ENCODE measurements around the gene RPL26.

Gene RPL26

DNA sequence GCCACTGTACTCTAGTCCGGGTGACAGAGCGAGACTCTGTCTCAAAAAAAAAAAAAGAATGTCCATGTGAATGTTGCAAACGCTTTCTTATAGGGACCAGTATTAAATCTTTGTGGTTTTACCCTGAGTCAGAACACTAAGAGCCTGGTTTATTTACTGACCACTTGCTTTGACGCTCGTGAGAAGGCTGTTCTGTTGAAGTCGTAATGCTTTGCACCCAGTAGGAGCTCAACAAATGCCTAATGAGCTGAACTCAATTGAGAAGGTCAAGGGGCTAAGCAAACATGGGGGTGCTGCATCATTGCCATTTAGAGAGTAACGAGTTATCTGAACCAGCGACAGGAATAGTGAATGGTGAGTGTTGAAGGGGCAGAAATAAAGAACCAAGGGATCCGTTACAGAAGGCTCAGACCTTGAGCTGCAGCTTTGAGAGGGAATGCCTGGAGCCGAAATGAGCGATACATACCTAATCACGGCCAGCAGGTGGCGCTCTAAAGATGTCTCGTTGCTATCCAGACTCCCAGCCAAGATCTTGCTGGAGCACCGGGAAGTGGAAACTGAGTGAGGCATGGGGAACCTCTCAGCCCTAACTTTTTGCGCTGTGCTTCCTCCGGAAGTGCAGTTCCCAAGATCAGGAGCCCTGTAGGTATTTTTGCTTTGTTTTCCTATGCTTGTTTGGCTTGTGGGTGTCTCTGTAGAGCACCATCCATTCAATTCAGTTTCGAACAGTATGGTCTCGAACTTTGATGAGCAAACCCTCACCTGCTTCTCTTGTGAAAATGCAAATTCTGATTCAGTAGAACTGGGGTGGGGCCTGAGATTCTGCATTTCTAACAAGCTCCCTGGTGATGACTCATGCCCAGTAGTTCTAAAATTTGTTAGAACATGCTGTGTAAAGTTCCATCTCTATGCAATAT, 27.2 kb upstream of the RPL26 start:
- TF ChIP-seq, protein P1, sequence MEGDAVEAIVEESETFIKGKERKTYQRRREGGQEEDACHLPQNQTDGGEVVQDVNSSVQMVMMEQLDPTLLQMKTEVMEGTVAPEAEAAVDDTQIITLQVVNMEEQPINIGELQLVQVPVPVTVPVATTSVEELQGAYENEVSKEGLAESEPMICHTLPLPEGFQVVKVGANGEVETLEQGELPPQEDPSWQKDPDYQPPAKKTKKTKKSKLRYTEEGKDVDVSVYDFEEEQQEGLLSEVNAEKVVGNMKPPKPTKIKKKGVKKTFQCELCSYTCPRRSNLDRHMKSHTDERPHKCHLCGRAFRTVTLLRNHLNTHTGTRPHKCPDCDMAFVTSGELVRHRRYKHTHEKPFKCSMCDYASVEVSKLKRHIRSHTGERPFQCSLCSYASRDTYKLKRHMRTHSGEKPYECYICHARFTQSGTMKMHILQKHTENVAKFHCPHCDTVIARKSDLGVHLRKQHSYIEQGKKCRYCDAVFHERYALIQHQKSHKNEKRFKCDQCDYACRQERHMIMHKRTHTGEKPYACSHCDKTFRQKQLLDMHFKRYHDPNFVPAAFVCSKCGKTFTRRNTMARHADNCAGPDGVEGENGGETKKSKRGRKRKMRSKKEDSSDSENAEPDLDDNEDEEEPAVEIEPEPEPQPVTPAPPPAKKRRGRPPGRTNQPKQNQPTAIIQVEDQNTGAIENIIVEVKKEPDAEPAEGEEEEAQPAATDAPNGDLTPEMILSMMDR (IDR thresholded peaks at IDR 0.05; ENCODE audit: low read depth, low read length) = peak; percentile 86
- no peak overlapping the region for H3K4me3 ChIP-seq (ENCODE audit: low read depth, low read length)

DNA sequence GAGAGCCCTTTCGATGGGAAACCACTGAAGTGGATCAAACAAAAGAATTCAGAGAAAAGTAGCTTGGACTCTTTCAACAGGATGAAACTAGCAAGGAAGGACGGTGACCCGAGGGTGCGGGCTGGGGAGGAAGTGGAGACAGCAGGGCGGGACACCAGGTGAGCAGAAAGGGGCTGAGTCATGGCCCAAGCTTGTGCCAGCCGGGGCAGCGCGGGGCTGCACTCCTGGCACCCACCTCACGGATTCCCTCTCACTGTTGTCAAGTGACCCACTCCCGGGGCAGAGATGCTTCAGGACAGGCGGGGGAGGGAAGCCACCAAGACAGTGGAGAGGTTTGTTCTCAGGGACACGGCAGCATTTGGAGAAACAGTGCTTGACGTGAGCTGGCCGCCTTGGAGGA, 25.4 kb upstream of the RPL26 start:
- TF ChIP-seq, protein P1 (IDR thresholded peaks at IDR 0.05; ENCODE audit: low read depth, low read length) = no peak
- H3K4me3 ChIP-seq (ENCODE audit: low read depth, low read length) = no peak overlapping the region

DNA sequence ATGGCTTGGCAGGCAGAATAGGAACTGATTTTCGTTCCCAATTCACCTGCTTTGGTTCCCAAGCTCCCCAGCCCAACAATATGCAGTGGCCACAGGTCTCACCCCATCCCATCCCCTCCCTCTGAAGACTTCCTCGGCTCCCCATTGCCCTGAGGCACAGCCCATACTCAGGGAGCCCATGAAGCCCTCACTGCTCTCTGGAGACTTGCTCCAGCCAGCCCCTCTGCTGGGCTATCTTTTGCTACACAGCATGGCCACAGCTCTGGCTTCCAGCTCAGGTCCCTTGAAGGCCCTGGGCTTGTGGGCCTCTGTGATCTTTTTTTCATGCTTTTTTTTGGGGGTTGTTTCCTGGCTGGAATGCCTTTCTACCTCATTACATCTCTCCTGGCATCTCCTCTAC, 23.2 kb upstream of the RPL26 start:
- TF ChIP-seq, protein P1 (IDR thresholded peaks at IDR 0.05; ENCODE audit: low read depth, low read length) = no peak
- no peak overlapping the region for H3K4me3 ChIP-seq (ENCODE audit: low read depth, low read length)

DNA sequence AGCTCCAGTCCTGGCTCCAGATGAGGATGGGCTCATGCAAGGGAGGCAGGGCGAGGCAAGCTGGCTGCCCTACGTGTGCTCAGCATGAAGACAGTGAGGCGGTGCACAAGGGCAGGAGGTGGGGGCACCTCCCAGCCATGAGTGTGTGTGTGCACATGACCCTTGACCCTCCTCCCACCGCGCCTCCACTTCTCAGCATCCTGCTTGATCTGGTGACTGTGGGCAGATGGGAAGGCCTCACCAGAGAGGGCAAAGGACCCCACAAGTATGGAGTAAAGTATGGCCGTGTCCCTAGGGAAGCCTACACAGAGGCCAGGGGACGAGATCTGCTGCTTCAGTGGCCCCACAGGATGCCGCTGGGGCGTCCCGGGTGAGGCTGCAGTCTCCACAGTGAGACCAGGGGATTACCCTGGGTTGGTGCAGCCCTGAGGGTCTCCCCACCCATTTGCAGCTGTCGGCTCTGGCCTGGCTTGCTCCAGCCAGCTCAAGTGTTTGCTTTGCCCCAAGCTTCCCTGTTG, 22.6 kb upstream of the RPL26 start:
- TF ChIP-seq, protein P1 (IDR thresholded peaks at IDR 0.05; ENCODE audit: low read depth, low read length) = no peak
- no peak overlapping the region for H3K4me3 ChIP-seq (ENCODE audit: low read depth, low read length)

DNA sequence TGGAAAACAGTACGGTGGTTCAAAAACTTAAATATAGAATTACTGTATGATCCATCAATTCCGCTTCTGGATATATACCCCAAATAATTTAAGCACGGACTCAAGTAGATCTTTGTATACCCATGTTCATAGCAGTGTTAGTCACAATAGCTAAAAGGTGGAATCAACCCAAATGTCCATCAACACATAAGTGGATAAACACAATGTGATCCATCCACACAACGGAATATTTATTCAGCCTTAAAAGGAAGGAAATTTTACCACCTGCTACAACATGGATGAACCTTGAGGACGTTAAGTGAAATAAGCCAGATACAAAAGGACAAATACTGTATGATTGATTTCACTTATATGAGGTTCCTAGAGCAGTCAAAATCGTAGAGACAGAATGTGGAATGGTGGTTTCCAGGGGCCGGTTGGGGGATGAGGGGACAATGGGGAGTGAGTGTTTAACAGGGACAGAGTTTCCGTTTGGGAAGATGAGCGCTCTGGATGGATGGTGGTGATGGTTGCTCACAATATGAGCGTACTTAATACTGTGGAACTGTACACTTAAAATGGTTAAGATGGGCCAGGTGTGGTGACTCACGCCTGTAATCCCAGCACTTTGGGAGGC, 20.0 kb upstream of the RPL26 start:
- TF ChIP-seq, protein P1 (IDR thresholded peaks at IDR 0.05; ENCODE audit: low read depth, low read length) = no peak
- no peak overlapping the region for H3K4me3 ChIP-seq (ENCODE audit: low read depth, low read length)

DNA sequence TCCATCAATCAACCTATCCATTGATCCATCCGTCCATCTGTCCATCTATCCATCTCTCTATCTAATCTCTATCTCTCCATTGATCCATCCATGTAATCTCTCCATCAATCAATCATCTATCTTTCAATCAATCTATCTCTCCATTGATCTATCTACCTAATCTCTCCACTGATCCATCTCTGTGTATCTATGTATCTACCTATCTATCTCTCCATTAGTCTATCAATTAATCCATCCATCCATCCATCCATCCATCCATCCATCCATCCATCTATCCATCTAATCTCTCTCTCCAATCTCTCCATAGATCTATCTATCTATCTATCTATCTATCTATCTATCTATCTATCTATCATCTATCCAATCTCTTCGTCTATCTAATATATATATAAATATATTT, 18.1 kb upstream of the RPL26 start:
- TF ChIP-seq, protein P1 (IDR thresholded peaks at IDR 0.05; ENCODE audit: low read depth, low read length) = no peak
- no peak overlapping the region for H3K4me3 ChIP-seq (ENCODE audit: low read depth, low read length)

DNA sequence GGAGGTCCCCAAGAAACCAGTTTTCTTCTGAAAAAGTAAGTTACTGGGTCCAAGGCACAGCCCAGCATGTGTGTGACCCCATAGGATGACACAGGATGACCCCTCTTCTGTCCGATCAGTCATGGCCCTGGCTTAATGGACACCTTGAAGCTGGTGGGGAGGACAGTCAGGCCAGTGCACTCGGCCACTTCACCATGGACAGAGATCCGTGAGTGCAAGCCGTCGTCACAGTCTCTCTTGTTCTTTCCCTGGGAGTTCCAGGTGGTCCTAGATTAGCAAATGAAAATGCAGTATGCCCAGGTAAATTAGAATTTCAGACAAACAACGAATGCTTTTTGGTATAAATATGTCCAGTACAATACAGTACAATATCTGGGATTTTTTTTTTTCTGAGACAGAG, 16.0 kb upstream of the RPL26 start:
- TF ChIP-seq, protein P1 (IDR thresholded peaks at IDR 0.05; ENCODE audit: low read depth, low read length) = no peak
- H3K4me3 ChIP-seq (ENCODE audit: low read depth, low read length) = no peak overlapping the region
